Mesothelial cell of epicardium (in vitro differentiated cells): Measurements from ENCODE around the gene ZNF385A. TPM values are rescaled to one million over a fixed set of nuclear protein-coding genes. Genes with fewer than 3 reads are reported as not detected.

Experiments used
- DNase-seq, 2 experiments: peaks; one replicate each; pipeline ENCODE4 v3.0.0; 2021; ENCODE audit warnings: low spot score in 2 of 2; ENCODE audit not compliant: unreplicated experiment in 2 of 2
- H3K27ac Mint-ChIP-seq: 2 replicates; pipeline ENCODE4 v1.8.0; 2021; ENCODE audit warnings: mixed read lengths
- H3K27me3 Mint-ChIP-seq: 2 replicates; pipeline ENCODE4 v1.8.0; 2021; ENCODE audit warnings: low read depth, mixed read lengths
- H3K36me3 Mint-ChIP-seq: 2 replicates; pipeline ENCODE4 v1.8.0; 2021; ENCODE audit warnings: mixed read lengths
- H3K4me1 Mint-ChIP-seq: 2 replicates; pipeline ENCODE4 v1.8.0; 2021; ENCODE audit warnings: mixed read lengths
- H3K4me3 Mint-ChIP-seq: 2 replicates; pipeline ENCODE4 v1.8.0; 2021; ENCODE audit warnings: mild to moderate bottlenecking, moderate library complexity, mixed read lengths
- H3K9me3 Mint-ChIP-seq: 2 replicates; pipeline ENCODE4 v1.8.0; 2021; ENCODE audit warnings: mixed read lengths
- CTCF ChIP-seq: fragments of 200-600 bp; sonication (generic); IDR thresholded peaks from one replicate; pipeline ENCODE4 v1.5.0; 2021; ENCODE audit warnings: antibody characterized with exemption; ENCODE audit not compliant: unreplicated experiment
- total RNA-seq: library from RNA; stranded (reverse); gene quantifications from 3 replicates; pipeline ENCODE4 v1.2.1, GENCODE V29; 2021

Gene ZNF385A
- total RNA-seq, 1 donor from 2014 or later: 35.4 TPM

GRCh38 chr12:54394281-54394719, 9.8 kb upstream of the ZNF385A start:
- H3K4me3 Mint-ChIP-seq: peak overlapping the region; percentile 5
- peaks cover 20% of the 10 kb centered on the region for H3K4me1 Mint-ChIP-seq
- no peaks in the 10 kb centered on the region for H3K9me3 Mint-ChIP-seq
- DNase-seq: peak in 1 of 2 experiments; percentile 61
- no peaks in the 10 kb centered on the region for H3K27me3 Mint-ChIP-seq
- peak; percentile 91 for TF ChIP-seq CTCF
- no peak overlapping the region for H3K27ac Mint-ChIP-seq
- peaks cover 12% of the 10 kb centered on the region for H3K36me3 Mint-ChIP-seq

GRCh38 chr12:54393743-54394142, 9.2 kb upstream of the ZNF385A start:
- peaks cover 11% of the 10 kb centered on the region for H3K36me3 Mint-ChIP-seq
- H3K27ac Mint-ChIP-seq: no peak overlapping the region
- H3K4me3 Mint-ChIP-seq: no peak overlapping the region
- H3K9me3 Mint-ChIP-seq: no peaks in the 10 kb centered on the region
- H3K4me1 Mint-ChIP-seq: peaks cover 26% of the 10 kb centered on the region
- no peak for DNase-seq
- TF ChIP-seq CTCF: no peak
- H3K27me3 Mint-ChIP-seq: no peaks in the 10 kb centered on the region

- Mint-ChIP-seq H3K4me3 (peak overlapping the region; percentile 61), H3K36me3 (peaks cover 11% of the 10 kb centered on the region), H3K9me3 (no peaks in the 10 kb centered on the region), H3K4me1 (peaks cover 31% of the 10 kb centered on the region), H3K27me3 (no peaks in the 10 kb centered on the region), H3K27ac (no peak overlapping the region)
- DNase-seq: no peak
- no peak for TF ChIP-seq CTCF
These were observed 8.7 kb upstream of the ZNF385A start for GRCh38 chr12:54393207-54393609.

GRCh38 chr12:54392485-54393206, 8.1 kb upstream of the ZNF385A start:
- DNase-seq: no peak
- peak overlapping the region; percentile 67 for H3K27ac Mint-ChIP-seq
- peaks cover 36% of the 10 kb centered on the region for H3K4me1 Mint-ChIP-seq
- H3K36me3 Mint-ChIP-seq: peaks cover 8% of the 10 kb centered on the region
- no peaks in the 10 kb centered on the region for H3K27me3 Mint-ChIP-seq
- peak overlapping the region; percentile 61 for H3K4me3 Mint-ChIP-seq
- H3K9me3 Mint-ChIP-seq: no peaks in the 10 kb centered on the region
- no peak for TF ChIP-seq CTCF

GRCh38 chr12:54390668-54391551, 6.4 kb upstream of the ZNF385A start:
- Mint-ChIP-seq H3K27ac (peak overlapping the region; percentile 80), H3K36me3 (no peaks in the 10 kb centered on the region), H3K9me3 (no peaks in the 10 kb centered on the region), H3K4me3 (peak overlapping the region; percentile 89), H3K4me1 (peaks cover 52% of the 10 kb centered on the region), H3K27me3 (no peaks in the 10 kb centered on the region)
- TF ChIP-seq CTCF: no peak
- peak; percentile 57 to 68 for DNase-seq
